COR-L47 (cell line): ENCODE data around the gene ACBD6.
"Not testable (repeated sequence)": the region's sequence is repeated elsewhere in the genome, so short reads cannot be mapped to it uniquely, and the experiment has no call there.

Source experiments
- DNase-seq: peaks from one replicate; lab custom pipeline; 2025; lab: John Stamatoyannopoulos, UW

The ACBD6 gene, protein sequence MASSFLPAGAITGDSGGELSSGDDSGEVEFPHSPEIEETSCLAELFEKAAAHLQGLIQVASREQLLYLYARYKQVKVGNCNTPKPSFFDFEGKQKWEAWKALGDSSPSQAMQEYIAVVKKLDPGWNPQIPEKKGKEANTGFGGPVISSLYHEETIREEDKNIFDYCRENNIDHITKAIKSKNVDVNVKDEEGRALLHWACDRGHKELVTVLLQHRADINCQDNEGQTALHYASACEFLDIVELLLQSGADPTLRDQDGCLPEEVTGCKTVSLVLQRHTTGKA

DNA sequence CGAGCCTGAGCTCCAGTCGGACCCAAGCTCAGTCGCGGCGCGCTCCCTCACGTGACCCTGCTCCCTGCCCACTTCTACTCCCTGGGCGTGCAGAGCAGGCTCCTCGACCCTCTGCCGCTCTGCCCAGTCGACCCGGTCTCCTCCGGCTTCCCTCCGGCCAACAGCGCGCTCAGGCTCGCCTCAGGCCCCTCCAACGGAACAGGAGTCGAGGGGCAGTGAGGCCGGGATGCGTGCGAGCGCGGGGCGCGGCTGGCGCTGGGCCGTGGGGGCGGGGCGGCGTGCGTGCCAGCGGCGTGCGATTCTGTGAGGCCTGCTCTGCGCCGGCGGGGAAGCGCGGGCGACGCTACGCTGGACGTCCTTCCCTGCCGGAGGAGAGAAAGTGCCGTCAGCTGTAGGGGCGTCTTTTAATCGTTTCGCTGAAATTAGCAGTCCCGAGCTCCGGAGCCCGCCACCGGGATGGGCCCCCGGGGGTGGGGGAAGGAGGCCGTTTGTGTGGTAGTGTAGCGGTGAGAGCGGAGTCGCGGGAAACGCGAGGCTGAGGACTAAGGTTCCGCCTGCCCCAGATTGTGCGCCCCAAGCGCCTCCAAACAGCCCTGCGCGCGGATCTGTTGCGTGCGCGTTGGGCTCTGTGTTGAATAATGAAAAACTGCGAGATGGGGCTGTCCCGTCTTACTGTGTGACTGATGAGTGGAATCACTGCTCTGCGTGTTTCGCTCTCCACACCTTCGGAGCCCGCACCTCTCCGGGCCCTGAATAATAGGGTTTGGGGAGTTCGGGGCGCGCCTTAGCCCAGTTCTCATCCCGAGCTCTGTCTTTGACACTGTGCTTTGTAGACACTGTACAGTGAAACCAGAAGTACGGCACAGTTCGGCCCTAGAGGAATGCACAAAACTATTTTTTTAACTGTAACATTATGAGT lies at the start of gene ACBD6:
Gene ACBD6, minus strand, starts transcription at position 217 of the 919 bp plus-strand sequence. CDS start 311 bp downstream, outside the sequence.
- peak; percentile 84 for DNase-seq

DNA sequence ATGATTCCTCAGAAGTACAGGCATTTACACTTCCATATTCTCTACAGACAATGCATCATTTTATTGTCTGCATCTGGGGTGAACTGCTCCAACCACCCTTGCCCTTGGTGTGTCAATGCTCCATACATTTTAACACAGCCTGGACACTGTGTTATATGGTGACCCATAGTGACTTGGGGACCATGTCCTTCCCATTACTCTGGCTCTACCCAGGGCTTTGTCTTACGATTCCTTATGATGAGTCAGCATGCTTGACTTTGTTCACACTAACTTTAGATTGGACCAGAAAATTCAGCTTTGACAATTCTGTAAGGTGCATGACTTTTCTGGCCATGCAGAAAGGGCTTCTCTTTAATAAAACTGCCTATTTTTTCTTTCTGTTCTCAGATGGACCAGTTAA lies 49.6 kb upstream of the ACBD6 start:
- no peak for DNase-seq

DNA sequence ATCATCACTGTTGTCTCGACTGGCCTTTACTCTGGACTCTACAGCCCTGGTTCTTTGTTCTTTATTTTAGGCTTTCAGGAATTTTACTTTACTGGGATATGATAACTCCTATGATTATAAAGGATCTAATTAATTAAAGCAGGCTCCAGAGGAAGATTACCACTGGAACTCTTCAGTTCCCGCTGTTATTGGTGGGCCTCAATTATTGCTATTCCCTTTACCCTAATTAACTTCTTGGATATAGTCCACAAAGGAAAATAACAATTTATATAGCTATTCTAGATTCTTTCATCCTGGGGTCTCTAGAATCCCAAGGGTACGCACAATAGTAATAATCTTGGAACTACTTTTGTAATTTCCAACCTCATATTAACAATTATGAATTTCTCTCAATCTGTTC lies 47.9 kb upstream of the ACBD6 start:
- DNase-seq, result no peak

DNA sequence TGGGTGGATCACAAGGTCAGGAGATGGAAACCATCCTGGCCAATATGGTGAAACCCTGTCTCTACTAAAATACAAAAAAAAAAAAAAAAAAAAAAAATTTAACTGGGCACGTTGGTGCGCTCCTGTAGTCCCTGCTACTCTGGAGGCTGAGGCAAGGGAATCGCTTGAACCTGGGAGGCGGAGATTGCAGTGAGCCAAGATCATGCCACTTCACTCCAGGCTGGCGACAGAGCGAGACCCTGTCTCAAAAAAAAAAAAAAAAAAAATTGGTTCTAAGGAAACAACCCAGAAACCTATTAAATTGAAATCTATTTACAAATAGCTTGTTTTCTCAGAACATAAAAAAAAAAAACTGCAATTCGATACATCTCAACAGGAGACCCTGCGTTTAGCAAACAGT lies 47.4 kb upstream of the ACBD6 start:
- not testable (repeated sequence) for DNase-seq

DNA sequence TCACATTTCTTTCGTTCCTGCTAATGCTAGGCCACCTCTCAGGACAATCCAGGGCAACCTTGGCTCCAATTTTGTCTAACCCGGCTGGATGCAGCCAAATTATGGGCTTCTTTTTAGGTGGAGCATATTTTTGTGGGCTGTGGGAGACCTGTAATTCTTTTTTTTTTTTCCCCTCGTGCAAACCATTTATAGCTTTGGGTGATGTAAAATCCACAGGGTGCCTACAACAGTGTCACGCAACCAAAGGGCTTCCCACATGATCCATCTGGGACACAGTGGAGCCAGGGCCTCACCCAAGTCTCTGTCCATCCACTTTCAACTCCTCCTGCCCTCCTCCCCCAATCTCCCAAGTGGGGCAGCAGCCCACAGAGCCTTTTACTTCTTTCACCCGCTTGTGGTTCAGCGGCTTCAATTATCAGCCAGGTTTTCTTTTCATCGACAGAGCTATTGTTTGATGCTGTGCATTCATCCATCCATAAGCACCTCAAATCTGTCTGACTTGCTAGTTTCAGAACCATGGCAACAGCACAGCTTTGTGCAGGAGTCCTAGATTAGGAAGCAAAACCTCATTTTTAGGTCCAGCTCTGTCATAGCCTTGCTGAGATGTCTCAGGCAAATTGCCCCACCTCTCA lies 46.4 kb upstream of the ACBD6 start:
- DNase-seq, result peak; percentile 52

DNA sequence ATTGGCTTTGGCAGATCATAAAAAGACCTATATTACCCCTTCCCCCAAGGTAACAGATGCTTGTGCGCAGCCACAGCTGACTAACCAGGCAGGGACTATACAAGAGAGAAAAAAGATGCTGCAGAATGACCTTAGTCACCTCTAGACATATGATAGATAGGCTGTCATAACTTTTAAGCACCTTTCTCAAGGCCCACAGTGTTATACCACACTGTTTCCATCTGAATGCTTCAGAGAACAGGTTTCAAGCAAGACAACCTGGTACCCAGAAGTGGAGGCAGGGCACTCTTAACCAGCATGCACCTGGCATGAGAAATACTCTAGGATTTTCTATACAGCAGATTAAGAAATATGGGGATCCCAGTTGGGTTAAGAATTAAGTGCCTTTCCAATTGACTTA lies 43.6 kb upstream of the ACBD6 start:
- DNase-seq, result no peak

DNA sequence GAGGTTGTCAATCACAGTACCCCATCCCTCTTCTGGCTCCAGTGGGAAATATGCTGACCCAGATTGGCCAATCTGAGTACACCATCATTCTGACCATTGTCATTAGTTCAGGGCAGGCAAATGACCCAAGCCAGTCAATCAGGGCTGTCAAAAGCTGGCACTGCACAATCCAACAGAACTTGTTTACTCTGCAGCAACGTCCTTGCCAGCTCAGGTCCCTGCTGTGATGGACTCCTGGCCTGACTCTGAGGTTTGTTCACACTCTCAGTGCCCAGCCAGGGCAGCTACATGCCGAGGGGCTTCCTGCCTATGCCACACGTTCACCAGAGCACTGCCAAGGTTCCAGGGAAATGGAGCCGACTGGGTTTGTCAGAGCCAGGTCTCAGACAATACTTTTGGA lies 41.7 kb upstream of the ACBD6 start:
- DNase-seq, result no peak

DNA sequence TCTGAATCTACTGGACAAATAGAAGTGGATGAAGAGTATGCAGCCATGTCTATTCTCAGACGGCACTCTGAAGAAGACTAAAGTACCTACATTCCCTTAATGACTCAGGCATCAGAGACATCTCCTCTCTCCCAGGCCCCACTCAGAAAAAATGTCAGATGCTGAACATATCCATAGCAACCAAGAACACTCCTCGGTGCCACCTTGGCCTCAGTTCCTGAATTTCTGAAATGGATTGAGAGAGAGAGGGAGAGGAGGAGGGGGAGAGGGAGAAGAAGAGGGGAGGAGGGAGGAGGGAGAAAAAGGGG lies 40.4 kb upstream of the ACBD6 start:
- DNase-seq, result no peak

DNA sequence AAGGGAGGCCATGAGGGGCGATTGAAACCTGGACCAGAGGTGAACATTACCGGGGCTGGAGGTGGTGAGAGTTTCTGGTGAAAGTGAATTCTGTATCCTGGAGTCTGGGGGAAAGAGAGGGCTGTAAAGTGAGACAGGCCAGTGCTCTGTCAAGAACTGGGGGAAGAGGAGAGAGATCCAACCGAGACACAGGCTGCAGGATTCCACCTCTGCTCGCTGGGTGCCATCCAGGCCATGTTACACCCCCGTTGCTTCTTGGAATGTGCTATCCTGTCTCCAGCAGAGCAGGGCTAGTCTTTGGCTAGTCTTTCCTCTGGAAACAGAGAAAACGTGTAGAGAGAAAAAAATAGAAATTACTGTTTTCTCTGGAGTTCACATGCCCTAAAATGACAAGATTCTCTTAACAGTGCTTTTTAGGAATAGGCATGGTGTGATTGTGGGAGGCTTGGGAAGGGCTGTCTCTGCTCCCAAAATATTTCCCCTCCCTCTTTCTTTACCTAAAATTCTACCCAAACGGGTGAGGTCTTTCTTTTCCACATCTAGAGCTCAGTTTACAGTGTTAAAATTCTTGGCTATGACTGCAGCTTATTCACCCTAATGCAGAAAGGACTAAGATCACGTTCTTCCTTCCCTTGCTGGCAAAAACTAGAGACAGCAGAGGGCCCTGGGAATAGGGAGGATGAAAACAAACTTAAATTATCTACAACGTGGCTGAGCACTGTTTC lies 39.9 kb upstream of the ACBD6 start:
- DNase-seq, result no peak

DNA sequence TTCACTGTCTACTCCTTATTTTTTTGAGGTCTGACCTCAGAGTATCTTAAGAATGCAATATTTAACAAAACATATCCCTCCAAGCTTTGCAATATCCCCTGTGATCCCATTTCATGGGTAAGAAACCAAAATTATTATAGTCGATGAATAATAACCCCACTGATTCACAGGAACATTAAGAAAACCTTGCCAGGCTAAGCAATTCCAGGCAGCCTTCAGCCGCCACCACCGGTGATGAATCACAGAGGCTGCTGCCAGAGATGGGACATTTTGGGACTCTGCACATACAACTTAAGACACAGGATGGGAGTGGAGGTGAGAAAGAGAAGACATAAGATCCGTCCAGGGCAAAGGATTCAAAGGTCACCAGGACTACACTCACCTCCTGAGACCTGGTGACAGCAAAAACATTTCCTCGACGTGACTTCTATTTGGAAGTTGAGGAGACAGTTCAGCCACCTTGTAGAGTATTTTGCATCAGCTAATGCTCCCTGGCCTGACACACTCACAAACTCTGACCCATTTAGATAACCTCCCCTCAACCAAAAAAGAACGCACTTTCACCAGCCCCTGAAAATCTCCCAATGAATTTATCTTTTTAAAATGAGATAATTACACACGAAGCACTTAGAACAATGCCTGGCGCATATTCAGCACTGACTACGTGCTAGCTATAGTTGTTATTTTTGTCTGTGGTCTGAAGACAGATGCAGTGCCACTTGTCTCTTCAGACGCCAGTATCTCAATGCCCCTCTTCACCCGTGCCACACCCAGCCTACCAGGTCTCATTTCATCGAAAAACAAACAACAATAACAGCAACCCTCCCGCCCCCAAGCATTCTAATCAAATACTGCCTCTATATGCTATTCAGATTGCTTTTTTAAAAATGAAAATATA lies 38.6 kb upstream of the ACBD6 start:
- DNase-seq, result no peak

DNA sequence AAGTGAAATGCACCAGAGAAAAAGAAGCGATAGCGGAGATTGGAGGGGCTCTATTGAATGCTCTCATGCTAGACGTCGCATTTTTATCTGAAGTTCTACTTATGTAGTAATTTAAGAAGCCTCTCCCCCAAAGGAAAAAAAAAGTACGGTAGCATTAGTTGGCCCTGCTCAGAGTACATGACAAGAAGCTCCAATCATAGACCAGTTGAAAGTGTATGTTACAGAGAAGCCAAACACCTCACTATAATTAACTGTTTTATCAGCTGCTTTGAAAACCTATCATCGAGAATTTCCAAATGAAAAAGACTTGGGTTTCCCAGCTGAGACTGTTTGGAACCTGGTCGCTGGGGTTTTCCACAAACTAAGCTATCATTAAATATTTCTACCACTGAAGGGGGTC lies 36.8 kb upstream of the ACBD6 start:
- no peak for DNase-seq

DNA sequence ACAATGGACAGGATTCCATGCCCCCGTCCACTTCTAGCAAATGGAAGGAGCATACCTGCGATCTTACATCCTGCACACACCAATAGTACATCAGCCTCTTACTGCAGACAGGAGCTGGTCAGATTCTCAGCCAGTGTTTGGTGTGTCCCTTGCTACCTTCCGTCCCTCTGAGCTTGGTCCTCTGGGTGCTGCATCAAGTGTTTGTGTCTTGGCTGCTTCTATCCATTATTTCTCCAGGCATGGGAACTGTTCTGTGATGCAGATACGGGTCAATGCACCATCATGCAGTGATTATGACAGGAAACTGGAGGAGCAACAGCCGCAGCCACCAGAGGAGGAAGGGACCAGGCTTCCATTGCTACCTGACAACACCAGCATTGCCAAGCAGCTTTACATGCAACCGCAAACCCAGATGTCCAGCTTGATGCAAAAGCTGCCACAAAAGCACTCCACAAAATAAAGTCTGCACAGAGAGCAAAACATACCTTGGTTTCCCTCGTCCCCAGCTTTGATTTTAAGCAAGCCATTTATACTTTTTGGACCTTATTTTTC lies 34.5 kb upstream of the ACBD6 start:
- no peak for DNase-seq

DNA sequence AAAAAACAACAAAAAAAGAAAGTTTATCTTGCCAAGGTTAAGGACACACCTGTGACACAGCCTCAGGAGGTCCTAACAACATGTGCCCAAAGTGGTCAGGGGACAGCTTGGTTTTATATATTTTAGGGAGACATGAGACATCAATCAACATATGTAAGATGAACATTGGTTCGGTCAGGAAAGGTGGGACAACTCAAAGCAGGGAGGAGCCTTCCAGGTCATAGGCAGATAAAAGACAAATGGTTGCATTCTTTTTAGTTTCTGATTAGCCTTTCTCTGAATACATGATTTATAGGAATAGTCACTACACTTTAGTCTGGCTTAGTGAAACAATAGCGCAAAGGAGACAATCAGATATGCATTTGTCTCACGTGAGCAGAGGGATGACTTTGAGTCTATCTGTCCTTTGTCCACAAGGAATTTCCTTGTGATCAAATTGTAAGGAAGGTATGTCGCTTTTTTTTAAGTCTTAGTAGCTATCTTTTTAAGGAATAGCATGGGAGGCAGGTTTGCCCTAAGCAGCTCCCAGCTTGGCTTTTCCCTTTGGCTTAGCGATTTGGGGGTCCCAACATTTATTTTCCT lies 33.1 kb upstream of the ACBD6 start:
- DNase-seq, result no peak

DNA sequence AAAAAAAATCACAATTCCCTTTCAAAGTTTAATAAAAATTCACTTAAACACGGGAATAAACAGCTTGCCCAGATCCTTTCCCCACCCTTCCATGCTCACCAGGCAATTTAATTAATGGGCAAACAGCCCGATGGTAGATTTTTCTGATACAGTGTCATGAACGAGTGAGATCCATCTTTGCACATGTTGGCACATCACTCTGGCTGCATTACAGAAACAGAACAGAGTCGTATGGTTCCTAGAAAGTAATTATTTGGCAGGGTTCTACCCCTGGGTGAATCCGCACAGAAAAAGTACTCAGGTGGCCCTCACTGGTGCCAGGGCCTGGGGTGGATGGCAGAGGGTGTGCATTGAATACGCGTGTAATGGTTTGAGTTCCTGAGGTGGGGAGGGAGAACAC lies 31.8 kb upstream of the ACBD6 start:
- no peak for DNase-seq

DNA sequence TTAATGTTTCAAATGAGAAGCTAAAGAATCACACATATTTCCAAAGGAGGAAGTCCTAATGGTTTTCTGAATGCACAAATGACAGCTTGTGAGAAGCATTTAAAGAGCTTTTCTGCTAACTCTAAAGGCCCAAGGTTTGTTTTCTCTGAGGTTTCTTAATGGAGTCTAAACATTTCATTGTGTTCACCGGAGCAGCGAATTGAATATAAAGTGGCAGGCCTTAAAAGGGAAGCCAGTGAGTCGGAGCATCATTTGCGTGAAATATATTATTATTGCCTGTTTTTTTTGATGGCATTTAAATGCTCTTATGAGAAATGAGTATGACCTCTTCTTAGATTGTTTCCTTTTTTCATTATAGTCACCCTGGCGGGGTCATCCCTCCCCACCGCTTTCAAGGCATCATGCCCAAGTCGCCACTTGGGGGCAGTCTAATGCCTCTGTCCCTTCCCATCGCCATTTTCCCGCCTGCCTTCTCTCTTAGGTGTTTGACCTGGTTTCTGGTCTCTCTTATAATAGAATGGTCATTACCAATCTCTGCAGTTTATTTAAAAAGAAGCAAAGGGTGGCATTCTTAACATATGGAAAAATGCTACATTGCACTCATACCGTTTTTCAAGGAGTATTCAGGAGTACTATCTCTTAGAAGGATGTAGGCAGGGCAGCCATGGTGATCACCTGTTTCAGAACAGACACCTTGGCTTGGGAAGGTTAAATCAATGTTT lies 31.1 kb upstream of the ACBD6 start:
- DNase-seq, result peak; percentile 70

DNA sequence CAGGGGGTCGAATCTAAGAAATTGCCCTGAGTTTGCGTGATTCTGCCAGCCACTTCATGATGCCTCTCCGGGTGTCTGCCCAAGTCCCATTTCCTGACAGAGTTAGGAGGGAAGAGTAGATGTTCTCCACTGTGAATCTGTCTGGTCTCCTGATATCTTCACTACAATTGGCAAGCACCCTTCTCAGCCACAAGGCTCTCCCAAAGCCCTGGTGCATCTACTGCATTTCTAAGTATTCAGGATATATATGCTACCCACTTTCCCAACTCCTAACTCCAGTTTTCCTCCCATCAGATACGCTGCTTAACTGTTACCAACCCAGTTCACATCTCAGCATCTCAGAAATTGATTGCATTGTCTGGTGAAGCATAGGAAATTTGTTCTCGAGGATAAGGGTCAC lies 30.5 kb upstream of the ACBD6 start:
- no peak for DNase-seq

DNA sequence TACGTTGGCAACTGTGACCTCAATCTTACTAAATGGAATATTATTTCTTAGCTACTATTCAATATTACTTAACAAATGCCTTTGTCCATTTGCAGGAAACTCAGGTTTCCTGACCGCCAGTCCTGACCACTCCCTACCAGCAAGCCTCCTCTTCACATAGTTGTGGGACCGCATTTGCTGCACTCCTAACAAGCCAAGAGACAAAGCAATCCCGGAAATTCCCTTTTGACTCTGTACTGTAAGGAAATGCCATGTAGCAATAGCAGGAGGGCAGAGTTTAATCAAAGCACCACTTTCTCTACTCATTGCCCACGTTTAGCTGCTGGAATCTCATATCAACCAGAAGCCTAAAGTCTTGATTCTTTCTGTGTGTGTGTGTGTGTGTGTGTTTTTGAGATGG lies 28.1 kb upstream of the ACBD6 start:
- DNase-seq, result no peak

DNA sequence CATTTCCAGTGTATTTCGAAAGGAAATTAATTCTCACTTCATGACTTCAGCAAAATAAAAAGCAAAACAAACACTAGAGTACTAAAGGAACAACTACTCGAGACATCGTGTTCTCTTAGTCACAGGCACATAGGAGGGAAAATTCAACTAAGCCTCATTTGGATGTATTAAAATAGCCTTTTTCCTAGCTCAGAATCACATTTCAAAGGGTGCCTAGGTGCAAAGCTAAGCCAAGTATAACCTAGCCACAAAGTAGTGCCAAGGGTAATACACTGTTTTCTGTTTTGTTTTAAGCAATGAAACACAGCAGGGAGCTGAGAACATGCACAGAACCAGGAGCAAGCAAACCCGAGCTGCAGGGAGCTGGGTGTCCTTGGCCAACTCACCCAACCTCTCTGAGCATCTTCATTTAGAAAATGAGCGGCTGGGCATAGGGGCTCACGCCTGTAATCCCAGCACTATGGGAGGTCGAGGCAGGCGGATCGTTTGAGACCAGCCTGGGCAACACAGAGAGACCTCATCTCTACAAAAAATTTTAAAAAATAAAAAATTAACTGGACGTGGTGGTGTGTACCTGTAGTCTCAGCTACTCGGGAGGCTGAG lies 26.6 kb upstream of the ACBD6 start:
- DNase-seq, result no peak

DNA sequence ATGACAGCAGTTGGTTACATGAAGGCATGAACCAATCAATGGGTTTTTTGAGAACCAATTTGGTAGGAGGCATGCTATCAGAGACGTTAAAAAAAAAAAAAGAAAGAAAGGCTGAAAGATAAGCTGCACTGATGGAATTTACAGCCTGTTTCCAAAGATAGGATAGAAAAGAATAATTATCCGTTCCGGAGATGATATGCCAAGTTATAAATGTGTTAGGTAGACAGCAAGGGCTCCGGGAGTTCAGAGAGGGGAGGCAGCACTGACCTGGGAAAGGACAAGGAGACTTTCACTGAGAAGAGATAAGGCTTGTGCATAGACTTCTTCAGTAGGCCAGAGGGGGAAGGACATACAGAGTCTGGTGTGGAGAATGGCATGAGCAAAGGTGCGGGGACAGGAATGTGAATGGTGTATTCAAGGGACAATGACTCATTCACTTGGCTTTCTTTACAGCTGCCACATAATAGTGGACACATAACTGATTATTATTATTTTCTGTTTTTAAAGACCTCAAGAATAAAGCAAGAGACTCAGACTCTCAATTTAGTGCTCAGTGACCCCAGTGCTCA lies 24.8 kb upstream of the ACBD6 start:
- no peak for DNase-seq
